Sigmoid colon (tissue), 7 donors: ENCODE measurements around the gene MTLN. TPM values are rescaled to one million over a fixed set of nuclear protein-coding genes. Genes with fewer than 3 reads are reported as not detected.
A peak's percentile ranks its signal among the peaks of the same experiment; 100 is the strongest.
"Not testable (repeated sequence)": the region's sequence is repeated elsewhere in the genome, so short reads cannot be mapped to it uniquely, and the experiment has no call there.

Experiments used
- DNase-seq: peaks from one replicate; pipeline ENCODE4 v3.0.0-alpha.2; 2019
- H3K27ac ChIP-seq, 4 donors: fragments of 200-600 bp; sonication (generic); one replicate each; pipeline ENCODE4 v1.5.1; 2016 to 2019; ENCODE audit warnings: mild to moderate bottlenecking in 1 of 4
- H3K27me3 ChIP-seq, 3 donors: fragments of 200-600 bp; sonication (generic); one replicate each; pipeline ENCODE4 v1.5.1; 2019; ENCODE audit warnings: mild to moderate bottlenecking in 1 of 3
- H3K36me3 ChIP-seq, 4 donors: fragments of 200-600 bp; sonication (generic); one replicate each; pipeline ENCODE4 v1.5.1; 2016 to 2019
- H3K4me1 ChIP-seq, 4 donors: fragments of 200-600 bp; sonication (generic); one replicate each; pipeline ENCODE4 v1.5.1; 2017 to 2019
- H3K4me3 ChIP-seq, 4 donors: fragments of 200-600 bp; sonication (generic); one replicate each; pipeline ENCODE4 v1.5.1; 2017 to 2019; ENCODE audit warnings: mild to moderate bottlenecking in 2 of 4, moderate library complexity in 1 of 4
- H3K9me3 ChIP-seq, 4 donors: fragments of 200-600 bp in 3 of 4; sonication (generic) in 3 of 4; one replicate each; pipeline versions ENCODE4 v1.5.1 to v1.6.1; 2013 to 2019
- CTCF ChIP-seq, 4 experiments: fragments of 450-650 bp in 3 of 4; fragments of 200-600 bp in 1 of 4; IDR thresholded peaks; one replicate each; pipeline ENCODE4 v1.5.1; 2016 to 2019; ENCODE audit warnings: antibody characterized with exemption in 4 of 4, mild to moderate bottlenecking in 3 of 4, moderate library complexity in 2 of 4
- EP300 ChIP-seq, 4 donors: sonication (generic); formaldehyde crosslinking; IDR thresholded peaks; one replicate each; pipeline ENCODE4 v1.6.1; 2017; ENCODE audit warnings: antibody characterized with exemption in 4 of 4
- POLR2A ChIP-seq, 2 donors: fragments of 450-650 bp; IDR thresholded peaks; one replicate each; pipeline ENCODE4 v1.6.1; 2016; ENCODE audit warnings: antibody characterized with exemption in 2 of 2, mild to moderate bottlenecking in 2 of 2, moderate library complexity in 2 of 2
- POLR2AphosphoS5 ChIP-seq, 4 donors: sonication (generic); formaldehyde crosslinking; IDR thresholded peaks; one replicate each; pipeline ENCODE4 v1.6.1; 2017; ENCODE audit warnings: antibody characterized with exemption in 4 of 4
- WGBS, 2 donors: extraction: QIAGEN DNeasy Blood & Tissue Kit; methylation state at CpG; one replicate each; pipeline ENCODE4 v1.1.7; 2013; 5-methylcytosine and 5-hydroxymethylcytosine counted together
- intact Hi-C: fragments of 100-400 bp; cut with DNase I; formaldehyde crosslinking; loops from one replicate; pipeline ENCODE4 v1.15.1; 2023
- polyA plus RNA-seq, 3 donors: library from polyadenylated mRNA; stranded (reverse); fragments of 200-250 nt; gene quantifications; one replicate each; pipeline ENCODE4 v1.2.3, GENCODE V29; 2013
- total RNA-seq, 4 donors: library from RNA; depleted of rRNA; stranded (reverse); fragments of >200 nt; gene quantifications; one replicate each; pipeline ENCODE4 v1.1.0, GENCODE V29; 2016
- donor health status: healthy with polysubstance abuse.
- donor health status: Bipolar disorder and iron deficiency.
- donor health status: healthy.

Gene MTLN
- 100 to 1,000 TPM in 3 of 4 donors, 10 to 100 TPM in 1; 94.0 to 137 (median 131) TPM for total RNA-seq
- 100 to 1,000 TPM; 131 to 158 (median 143) TPM for polyA plus RNA-seq

GRCh38 chr2:110211938-110212858 lies at the start of gene MTLN:
TSS of gene MTLN (minus strand) at chr2:110212547. CDS start at chr2:110212525, 22 bp downstream.
- intact Hi-C loops: no loop called here
- H3K4me3 ChIP-seq: peak within 1 kb of the TSS; percentile 60 to 76 (median 62)
- peak within 1 kb of the TSS; percentile 73 to 87 (median 81) for H3K27ac ChIP-seq
- peaks cover 0 to 14% (median 10%) of the 10 kb centered on the region in 4 donors for H3K4me1 ChIP-seq
- TF ChIP-seq POLR2A (IDR thresholded peaks at IDR 0.05) (peak; percentile 46 to 74), EP300 (IDR thresholded peaks at IDR 0.05) (no peak), POLR2AphosphoS5 (IDR thresholded peaks at IDR 0.05) (peak; percentile 60 to 96 (median 93)), CTCF (IDR thresholded peaks at IDR 0.05) (peak in 1 of 4 experiments; percentile 11)
- peaks cover 0 to 18% (median 3%) of the 10 kb centered on the region in 4 donors for H3K36me3 ChIP-seq
- no peaks in the 10 kb centered on the region for H3K9me3 ChIP-seq
- no peaks in the 10 kb centered on the region for H3K27me3 ChIP-seq
- DNase-seq: peak; percentile 81
- WGBS, 2 donors: 1 to 4% methylated on average over 54 of the region's 54 CpGs

GRCh38 chr2:110261910-110262309 lies 49.6 kb upstream of the MTLN start:
- H3K4me3 ChIP-seq, H3K27me3 ChIP-seq, intact Hi-C loops, H3K9me3 ChIP-seq, H3K36me3 ChIP-seq, H3K4me1 ChIP-seq, DNase-seq, H3K27ac ChIP-seq: not testable (repeated sequence)
- no CpG with 5 or more reads among the region's 1 CpG for WGBS, 2 donors

GRCh38 chr2:110248081-110248795 lies 35.9 kb upstream of the MTLN start:
- H3K27me3 ChIP-seq, H3K36me3 ChIP-seq, intact Hi-C loops, H3K27ac ChIP-seq, H3K9me3 ChIP-seq, DNase-seq, H3K4me3 ChIP-seq, H3K4me1 ChIP-seq: not testable (repeated sequence)
- 87 to 90% methylated on average over 6 of the region's 7 CpGs for WGBS, 2 donors

- DNase-seq, H3K27me3 ChIP-seq, H3K9me3 ChIP-seq, H3K27ac ChIP-seq, H3K4me1 ChIP-seq, H3K4me3 ChIP-seq, intact Hi-C loops, H3K36me3 ChIP-seq: not testable (repeated sequence)
- WGBS, 2 donors: no CpG with 5 or more reads among the region's 89 CpGs
Measured at GRCh38 chr2:110245488-110246435, 33.4 kb upstream of the MTLN start.

- intact Hi-C loops, H3K36me3 ChIP-seq, H3K27me3 ChIP-seq, H3K9me3 ChIP-seq, H3K27ac ChIP-seq, DNase-seq, H3K4me3 ChIP-seq, H3K4me1 ChIP-seq: not testable (repeated sequence)
- 92 to 100% methylated on average over 1 of the region's 3 CpGs for whole genome bisulfite sequencing, 2 donors
Measured at GRCh38 chr2:110243283-110243682, 30.9 kb upstream of the MTLN start.

- H3K9me3 ChIP-seq, H3K4me3 ChIP-seq, H3K27me3 ChIP-seq, DNase-seq, intact Hi-C loops, H3K4me1 ChIP-seq, H3K36me3 ChIP-seq, H3K27ac ChIP-seq: not testable (repeated sequence)
- WGBS, 2 donors: 36 to 61% methylated on average over 5 of the region's 5 CpGs
Measured at GRCh38 chr2:110234514-110234913, 22.2 kb upstream of the MTLN start.

GRCh38 chr2:110229886-110230285 lies 17.5 kb upstream of the MTLN start:
- H3K27ac ChIP-seq, H3K36me3 ChIP-seq, H3K9me3 ChIP-seq, DNase-seq, intact Hi-C loops, H3K27me3 ChIP-seq, H3K4me3 ChIP-seq, H3K4me1 ChIP-seq: not testable (repeated sequence)
- WGBS, 2 donors: no CpG with 5 or more reads among the region's 1 CpG

- H3K27ac ChIP-seq, H3K36me3 ChIP-seq, H3K4me1 ChIP-seq, DNase-seq, intact Hi-C loops, H3K9me3 ChIP-seq, H3K4me3 ChIP-seq: not testable (repeated sequence)
- peaks cover 0 to 17% (median 7%) of the 10 kb centered on the region in 3 donors for H3K27me3 ChIP-seq
- whole genome bisulfite sequencing, 2 donors: 95% methylated on average over 1 of the region's 1 CpG
Measured at GRCh38 chr2:110222626-110223025, 10.3 kb upstream of the MTLN start.
